HEK293T (cell line): ENCODE measurements around the gene KANSL1.

Source experiments
- ARNT ChIP-seq: fragments of 450-650 bp; IDR thresholded peaks from 2 replicates; pipeline ENCODE4 v1.6.1; 2017; ENCODE audit warnings: mild to moderate bottlenecking
- ELF4 ChIP-seq: fragments of 450-650 bp; IDR thresholded peaks from 2 replicates; pipeline ENCODE4 v1.6.1; 2017; ENCODE audit warnings: antibody characterized with exemption
- FOXA1 ChIP-seq: fragments of 450-650 bp; IDR thresholded peaks from 2 replicates; pipeline ENCODE4 v1.6.1; 2016; ENCODE audit warnings: mild to moderate bottlenecking
- HDGF ChIP-seq: fragments of 450-650 bp; IDR thresholded peaks from 2 replicates; pipeline ENCODE4 v1.6.1; 2017; ENCODE audit warnings: antibody characterized with exemption, borderline replicate concordance
- SP1 ChIP-seq: fragments of 450-650 bp; IDR thresholded peaks from 2 replicates; pipeline ENCODE4 v1.6.1; 2017
- TARDBP ChIP-seq: fragments of 450-650 bp; IDR thresholded peaks from 2 replicates; pipeline ENCODE4 v1.6.1; 2016
- ZNF384 ChIP-seq: fragments of 450-650 bp; IDR thresholded peaks from 2 replicates; pipeline ENCODE4 v1.6.1; 2016
- TF ChIP-seq, protein P1 (sequence below): fragments of 450-650 bp; IDR thresholded peaks from 2 replicates; pipeline ENCODE4 v1.6.1; 2016

DNA sequence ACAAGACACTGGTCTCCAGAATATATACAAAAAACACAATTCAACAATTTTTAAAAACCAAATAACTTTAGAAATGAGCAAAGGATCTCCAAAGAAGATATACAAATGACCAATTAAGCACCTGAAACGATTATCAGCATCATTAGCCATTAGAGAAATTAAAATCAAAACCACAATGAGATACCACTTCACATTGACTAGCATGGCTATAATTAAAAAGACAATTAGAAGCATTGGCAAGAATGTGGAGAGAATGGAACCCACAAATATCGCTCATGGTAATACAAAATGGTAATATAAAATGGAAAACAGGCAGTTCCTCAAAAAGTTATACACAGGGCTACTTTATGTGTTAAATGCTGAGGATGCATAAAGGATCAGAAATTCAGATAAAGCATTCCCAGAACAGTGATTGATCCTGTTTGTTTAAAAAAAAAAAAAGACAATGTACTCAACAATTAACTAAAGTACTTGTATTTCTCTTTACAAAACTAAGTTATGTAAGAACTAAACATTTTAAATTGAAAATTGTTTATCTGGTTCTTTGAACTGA is 52.5 kb downstream of the KANSL1 start:
- no peak for TF ChIP-seq TARDBP
- TF ChIP-seq ZNF384 = no peak
- no peak for TF ChIP-seq ARNT
- no peak for TF ChIP-seq FOXA1
- no peak for TF ChIP-seq ELF4
- TF ChIP-seq SP1 = no peak
- TF ChIP-seq, protein P1, sequence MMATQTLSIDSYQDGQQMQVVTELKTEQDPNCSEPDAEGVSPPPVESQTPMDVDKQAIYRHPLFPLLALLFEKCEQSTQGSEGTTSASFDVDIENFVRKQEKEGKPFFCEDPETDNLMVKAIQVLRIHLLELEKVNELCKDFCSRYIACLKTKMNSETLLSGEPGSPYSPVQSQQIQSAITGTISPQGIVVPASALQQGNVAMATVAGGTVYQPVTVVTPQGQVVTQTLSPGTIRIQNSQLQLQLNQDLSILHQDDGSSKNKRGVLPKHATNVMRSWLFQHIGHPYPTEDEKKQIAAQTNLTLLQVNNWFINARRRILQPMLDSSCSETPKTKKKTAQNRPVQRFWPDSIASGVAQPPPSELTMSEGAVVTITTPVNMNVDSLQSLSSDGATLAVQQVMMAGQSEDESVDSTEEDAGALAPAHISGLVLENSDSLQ = no peak
- TF ChIP-seq HDGF = no peak
